ENCODE results near the gene EIF4G3.

DNA sequence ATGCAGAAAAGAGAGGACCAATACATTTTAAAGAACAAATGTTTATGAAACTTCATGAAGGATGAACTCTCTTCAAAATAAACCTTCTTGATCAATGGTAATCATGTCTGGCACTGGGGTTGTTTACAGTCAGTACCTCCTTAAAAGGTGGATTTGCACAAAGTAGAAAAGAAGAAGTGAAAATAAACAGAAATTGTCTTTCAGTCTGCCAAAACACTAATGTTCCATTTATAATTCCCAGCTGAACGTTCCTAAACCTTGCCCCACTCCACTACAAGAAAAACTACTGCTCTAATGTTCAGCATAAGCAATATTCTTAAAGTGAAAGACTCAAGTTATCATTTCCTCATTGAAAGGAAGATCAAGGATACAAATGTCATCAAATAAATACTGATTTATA, 86.2 kb downstream of the EIF4G3 start:
- TF ChIP-seq, protein P1, sequence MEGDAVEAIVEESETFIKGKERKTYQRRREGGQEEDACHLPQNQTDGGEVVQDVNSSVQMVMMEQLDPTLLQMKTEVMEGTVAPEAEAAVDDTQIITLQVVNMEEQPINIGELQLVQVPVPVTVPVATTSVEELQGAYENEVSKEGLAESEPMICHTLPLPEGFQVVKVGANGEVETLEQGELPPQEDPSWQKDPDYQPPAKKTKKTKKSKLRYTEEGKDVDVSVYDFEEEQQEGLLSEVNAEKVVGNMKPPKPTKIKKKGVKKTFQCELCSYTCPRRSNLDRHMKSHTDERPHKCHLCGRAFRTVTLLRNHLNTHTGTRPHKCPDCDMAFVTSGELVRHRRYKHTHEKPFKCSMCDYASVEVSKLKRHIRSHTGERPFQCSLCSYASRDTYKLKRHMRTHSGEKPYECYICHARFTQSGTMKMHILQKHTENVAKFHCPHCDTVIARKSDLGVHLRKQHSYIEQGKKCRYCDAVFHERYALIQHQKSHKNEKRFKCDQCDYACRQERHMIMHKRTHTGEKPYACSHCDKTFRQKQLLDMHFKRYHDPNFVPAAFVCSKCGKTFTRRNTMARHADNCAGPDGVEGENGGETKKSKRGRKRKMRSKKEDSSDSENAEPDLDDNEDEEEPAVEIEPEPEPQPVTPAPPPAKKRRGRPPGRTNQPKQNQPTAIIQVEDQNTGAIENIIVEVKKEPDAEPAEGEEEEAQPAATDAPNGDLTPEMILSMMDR (IDR thresholded peaks at IDR 0.05): no peak
- TF ChIP-seq POLR2AphosphoS5 (IDR thresholded peaks at IDR 0.05; ENCODE audit: insufficient read depth in 1 of 2, low read depth in 1 of 2): no peak
